GM12892 (cell line): ENCODE measurements around the gene SPTBN1.

Source experiments
- DNase-seq: peaks from one replicate; pipeline ENCODE4 v3.0.0; 2011; ENCODE audit not compliant: insufficient read length
- FAIRE-seq: peaks from 2 replicates; lab custom pipeline; 2011; peaks lifted over from hg19 to GRCh38; lab: Jason Lieb, UNC
- POLR2A ChIP-seq: IDR thresholded peaks from 2 replicates; pipeline ENCODE4 v1.6.1; 2011; ENCODE audit warnings: low read depth, low read length, control low read depth
- POLR2AphosphoS5 ChIP-seq: IDR thresholded peaks from 2 replicates; pipeline ENCODE4 v1.6.1; 2011; ENCODE audit warnings: low read depth, low read length, control low read depth
- TAF1 ChIP-seq: IDR thresholded peaks from 2 replicates; pipeline ENCODE4 v1.6.1; 2011; ENCODE audit warnings: low read depth, mild to moderate bottlenecking, control low read depth, low read length, borderline replicate concordance

Gene SPTBN1

GRCh38 chr2:54490863-54491262 is 34.7 kb downstream of the SPTBN1 start:
- DNase-seq = no peak
- no peak for FAIRE-seq
- TF ChIP-seq POLR2AphosphoS5 = no peak
- TF ChIP-seq TAF1 = no peak
- no peak for TF ChIP-seq POLR2A

DNA sequence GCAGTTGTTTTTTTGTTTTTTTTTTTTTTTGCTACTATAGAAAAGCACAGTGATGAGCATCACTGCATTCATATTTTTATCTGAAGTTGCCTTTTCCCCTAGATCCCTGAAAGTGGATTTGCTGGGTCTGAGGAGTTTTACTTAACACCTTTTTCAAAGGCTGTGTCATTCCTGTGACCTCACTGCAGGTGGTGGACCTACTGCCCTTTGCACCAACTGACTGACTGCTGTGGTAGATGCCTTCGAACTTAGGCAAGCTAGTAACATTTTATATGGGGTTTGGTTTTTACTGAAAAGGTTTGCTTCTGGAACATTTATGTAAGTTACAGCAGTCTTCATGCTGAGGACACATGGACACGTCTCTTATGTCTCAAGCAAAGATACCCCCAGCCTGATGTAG is 36.2 kb downstream of the SPTBN1 start:
- FAIRE-seq = no peak
- no peak for DNase-seq
- TF ChIP-seq POLR2A (no peak), TAF1 (no peak), POLR2AphosphoS5 (no peak)

DNA sequence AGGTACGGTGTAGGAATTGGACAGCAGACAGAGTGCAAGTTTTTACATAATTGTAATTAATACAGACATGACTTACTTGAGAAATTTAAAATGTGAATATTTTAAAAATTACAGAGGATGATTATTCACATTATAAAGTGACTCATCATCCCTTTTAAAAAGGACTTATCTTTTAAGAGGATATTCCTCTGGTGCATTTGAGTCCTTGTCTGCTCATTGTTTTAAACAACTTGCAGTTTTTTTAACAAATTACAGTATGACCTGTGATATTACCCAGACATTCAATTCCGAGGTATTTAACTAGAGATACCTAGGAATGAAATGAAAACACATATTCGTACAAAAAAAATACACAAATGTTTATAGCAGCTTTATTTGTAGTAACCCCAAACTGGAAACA is 38.0 kb downstream of the SPTBN1 start:
- no peak for DNase-seq
- no peak for FAIRE-seq
- TF ChIP-seq POLR2A (no peak), POLR2AphosphoS5 (no peak), TAF1 (no peak)

GRCh38 chr2:54496920-54497319 is 40.8 kb downstream of the SPTBN1 start:
- no peak for FAIRE-seq
- no peak for DNase-seq
- TF ChIP-seq POLR2AphosphoS5 = no peak
- no peak for TF ChIP-seq POLR2A
- TF ChIP-seq TAF1 = no peak

- FAIRE-seq = no peak
- DNase-seq = no peak
- TF ChIP-seq TAF1 = no peak
- no peak for TF ChIP-seq POLR2AphosphoS5
- no peak for TF ChIP-seq POLR2A
Measured at GRCh38 chr2:54497763-54498680, 41.9 kb downstream of the SPTBN1 start.

DNA sequence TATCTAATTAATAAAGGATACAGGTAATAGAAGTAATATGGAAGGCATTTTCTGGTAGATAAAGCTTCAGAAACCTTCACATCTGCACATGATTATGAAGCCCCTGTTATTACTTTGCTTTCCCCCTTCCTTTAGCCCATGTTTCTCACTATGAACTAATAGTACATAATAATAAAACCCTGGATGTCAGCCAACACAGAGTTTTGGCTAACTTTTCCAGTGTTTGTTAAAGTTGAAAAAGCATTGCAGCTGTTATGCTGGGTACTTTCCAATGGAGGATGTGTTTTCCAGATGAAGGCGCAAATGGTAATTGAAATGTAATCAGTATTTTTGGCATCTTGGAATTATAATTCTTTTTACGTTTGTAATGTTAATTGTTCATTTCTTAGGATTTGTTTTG is 43.5 kb downstream of the SPTBN1 start:
- no peak for TF ChIP-seq TAF1
- no peak for TF ChIP-seq POLR2AphosphoS5
- TF ChIP-seq POLR2A = no peak
- FAIRE-seq (no peak), DNase-seq (no peak)

DNA sequence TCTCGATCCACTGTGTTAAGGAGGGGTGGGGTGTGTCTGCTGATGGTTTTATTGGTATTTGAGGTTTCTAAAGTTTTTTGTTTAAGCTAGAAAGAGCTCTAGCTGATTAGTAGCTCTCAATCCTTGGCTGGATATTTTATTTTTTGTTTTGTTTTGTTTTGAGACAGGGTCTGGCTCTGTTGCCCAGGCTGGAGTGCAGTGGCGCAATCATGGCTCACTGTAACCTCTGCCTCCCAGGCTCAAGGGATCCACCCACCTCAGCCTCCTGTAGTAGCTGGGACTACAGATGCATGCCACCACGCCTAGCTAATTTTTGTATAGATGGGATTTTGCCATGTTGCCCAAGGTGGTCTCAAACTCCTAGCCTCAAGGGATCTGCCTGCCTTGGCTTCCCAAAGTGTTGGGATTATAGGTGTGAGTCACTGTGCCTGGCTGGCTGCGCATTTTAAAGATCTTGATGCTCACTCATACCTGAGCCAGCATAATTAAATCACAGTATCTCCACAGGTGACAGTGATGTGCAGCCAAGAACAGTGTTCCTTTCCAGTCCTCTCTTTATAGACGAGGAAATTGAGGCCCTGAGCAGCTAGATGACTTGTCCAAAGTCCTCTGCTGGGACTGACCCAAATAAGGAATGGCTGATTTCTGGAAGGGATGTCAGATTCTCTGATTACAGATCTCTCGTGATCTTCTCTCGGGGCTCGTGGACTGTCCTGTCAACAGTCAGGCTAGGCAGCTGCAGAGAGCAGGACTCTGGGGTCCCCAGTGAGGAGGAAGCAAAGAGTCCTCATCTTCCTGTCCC is 44.5 kb downstream of the SPTBN1 start:
- FAIRE-seq (no peak), DNase-seq (no peak)
- TF ChIP-seq TAF1 (no peak), POLR2A (no peak), POLR2AphosphoS5 (no peak)

DNA sequence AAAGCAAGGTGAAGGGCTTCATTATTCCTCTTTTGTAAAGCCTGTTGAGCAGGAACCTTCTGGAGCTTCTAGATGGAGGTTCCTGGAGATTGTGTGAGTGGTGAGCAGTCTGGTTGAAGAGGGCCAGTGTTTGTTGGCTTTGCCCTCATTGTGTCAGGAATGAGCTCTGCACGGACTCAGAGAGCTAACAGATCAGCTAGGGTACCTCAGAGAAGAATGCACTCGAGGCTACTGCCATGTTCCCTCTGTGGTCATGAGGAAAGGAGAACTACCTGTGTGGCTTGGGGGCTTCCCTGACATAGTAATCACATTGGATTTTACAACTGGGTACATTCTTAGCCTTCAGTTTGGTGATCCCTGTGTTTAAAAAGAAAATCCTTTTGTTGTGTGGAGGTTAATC is 46.6 kb downstream of the SPTBN1 start:
- FAIRE-seq (no peak), DNase-seq (no peak)
- no peak for TF ChIP-seq POLR2AphosphoS5
- no peak for TF ChIP-seq POLR2A

- TF ChIP-seq POLR2AphosphoS5 (no peak), POLR2A (no peak), TAF1 (no peak)
- no peak for DNase-seq
- no peak for FAIRE-seq
Measured at GRCh38 chr2:54503192-54503591, 47.1 kb downstream of the SPTBN1 start.

- FAIRE-seq (no peak), DNase-seq (no peak)
- TF ChIP-seq POLR2AphosphoS5 (no peak), TAF1 (no peak), POLR2A (no peak)
Measured at GRCh38 chr2:54503828-54504227, 47.7 kb downstream of the SPTBN1 start.

GRCh38 chr2:54504866-54505265 is 48.7 kb downstream of the SPTBN1 start:
- no peak for FAIRE-seq
- DNase-seq = no peak
- TF ChIP-seq TAF1 = no peak
- TF ChIP-seq POLR2AphosphoS5 = no peak
- TF ChIP-seq POLR2A = no peak
